ENCODE measurements around the gene TRIM54.
A peak's percentile ranks its signal among the peaks of the same experiment; 100 is the strongest.
"Not testable (repeated sequence)": the region's sequence is repeated elsewhere in the genome, so short reads cannot be mapped to it uniquely, and the experiment has no call there.

The TRIM54 gene

GRCh38 chr2:27313882-27314645, 31.8 kb downstream of the TRIM54 start:
- ATAC-seq (no peak), DNase-seq (no peak)

DNA sequence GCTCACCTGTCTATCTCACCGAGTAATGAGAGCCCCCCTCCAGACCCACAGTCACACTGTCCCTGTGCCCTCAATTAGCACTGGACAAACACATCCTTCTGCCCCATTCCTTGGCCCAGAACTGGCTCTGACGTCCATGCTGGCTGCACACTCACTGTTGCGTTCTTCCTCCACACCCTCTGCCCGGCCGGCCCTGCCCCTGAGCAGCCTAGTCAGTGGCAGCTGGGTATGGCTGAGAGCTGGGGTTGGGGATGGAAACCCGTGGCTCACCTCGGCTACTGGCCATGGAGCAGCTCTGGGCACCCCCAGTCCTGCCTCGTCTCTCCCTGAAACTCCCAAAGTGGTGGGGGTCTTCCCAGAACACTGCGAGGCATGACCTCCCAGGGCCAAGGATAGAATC, 32.5 kb downstream of the TRIM54 start:
- DNase-seq = no peak
- ATAC-seq = no peak

GRCh38 chr2:27315122-27315521, 32.9 kb downstream of the TRIM54 start:
- no peak for ATAC-seq
- no peak for DNase-seq

DNA sequence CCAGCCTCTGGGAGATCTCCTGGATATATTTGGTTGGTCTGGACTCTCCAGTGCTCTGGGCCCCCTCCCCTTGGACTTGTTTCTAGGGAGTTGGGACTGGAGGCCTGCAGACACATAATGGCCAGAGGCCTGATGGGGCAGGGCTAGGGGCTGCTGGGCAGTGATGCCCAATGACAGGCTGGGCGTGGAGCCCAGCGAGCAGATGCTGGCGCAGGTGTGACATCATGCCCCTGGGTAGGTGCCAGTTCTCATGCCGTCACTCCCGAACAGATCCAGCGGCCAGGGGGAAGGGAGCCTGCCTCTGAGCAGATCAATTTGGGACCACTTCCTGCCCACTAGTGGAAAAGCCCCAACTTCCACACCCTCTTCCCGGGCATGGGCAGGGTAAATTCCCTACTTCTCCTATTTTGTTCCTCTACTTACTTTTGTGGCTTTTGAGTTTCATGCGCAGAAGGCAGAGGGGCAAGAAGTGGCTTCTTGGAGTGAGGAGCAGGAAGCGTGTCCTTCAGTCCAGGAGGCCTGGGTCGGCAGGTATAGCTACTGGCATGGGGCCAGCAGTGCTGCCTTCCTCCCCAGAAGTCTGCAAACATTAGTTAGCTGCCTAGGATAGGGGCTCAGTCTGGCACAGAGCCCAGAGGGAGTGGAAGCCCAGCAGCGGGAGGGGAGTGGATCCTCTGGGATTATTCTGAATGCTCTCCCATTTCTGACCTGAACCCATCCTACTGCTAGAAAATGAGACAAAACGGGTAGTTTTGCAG, 34.6 kb downstream of the TRIM54 start:
- ATAC-seq (no peak), DNase-seq (no peak)

GRCh38 chr2:27319839-27320238, 37.6 kb downstream of the TRIM54 start:
- not testable (repeated sequence) for ATAC-seq, DNase-seq

DNA sequence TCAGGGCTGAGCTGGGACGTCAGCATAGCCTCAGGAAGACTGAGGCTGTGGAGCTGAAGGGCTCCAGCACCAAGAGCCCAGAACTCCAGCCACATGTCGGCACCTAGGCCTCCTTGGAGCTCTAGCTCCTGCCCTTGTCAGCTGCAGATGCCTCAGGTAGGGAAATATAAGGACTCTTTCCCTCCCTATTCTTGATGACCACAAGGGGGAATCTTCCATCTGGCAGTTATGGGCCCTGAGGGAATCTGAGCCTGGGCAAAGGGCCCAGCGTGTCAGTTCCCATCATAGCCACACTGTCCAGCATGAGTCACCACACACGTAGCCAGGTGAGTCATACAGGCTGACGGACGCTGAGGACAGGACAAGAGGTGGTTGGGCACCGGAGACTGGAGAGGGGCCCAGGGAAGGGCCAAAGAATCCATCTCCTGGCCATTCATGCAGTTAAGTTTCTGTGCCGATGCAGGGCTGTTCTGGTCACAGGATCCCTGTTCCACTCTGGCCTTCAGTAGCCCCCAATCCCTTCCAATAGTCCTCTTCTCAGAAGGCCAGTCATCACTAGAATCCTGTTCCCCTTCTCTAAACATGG, 38.8 kb downstream of the TRIM54 start:
- no peak for DNase-seq
- no peak for ATAC-seq

DNA sequence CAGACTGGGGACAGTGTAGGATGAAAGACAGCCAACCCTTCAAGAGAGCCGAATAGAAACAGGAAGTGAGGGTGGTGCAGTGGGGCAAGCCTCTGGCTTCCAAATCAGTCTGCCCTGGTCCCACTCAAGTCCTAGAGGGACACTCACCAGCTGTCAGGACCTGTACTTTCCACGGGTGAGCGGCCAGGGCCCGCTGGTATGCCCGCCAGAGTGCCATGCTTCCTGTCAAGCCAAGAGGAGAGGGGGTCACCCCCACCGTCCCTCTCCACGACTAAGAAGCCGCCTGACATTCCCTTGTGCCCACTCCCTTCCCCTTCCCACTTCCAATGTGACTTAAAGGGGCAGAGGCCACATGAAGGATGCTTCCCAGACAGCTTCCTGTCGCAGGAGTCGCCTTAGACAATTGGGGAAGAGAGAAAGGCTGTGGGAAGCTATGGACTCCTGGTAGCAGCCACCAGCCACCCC, 40.1 kb downstream of the TRIM54 start:
- peak; percentile 21 for ATAC-seq
- peak; percentile 22 for DNase-seq

DNA sequence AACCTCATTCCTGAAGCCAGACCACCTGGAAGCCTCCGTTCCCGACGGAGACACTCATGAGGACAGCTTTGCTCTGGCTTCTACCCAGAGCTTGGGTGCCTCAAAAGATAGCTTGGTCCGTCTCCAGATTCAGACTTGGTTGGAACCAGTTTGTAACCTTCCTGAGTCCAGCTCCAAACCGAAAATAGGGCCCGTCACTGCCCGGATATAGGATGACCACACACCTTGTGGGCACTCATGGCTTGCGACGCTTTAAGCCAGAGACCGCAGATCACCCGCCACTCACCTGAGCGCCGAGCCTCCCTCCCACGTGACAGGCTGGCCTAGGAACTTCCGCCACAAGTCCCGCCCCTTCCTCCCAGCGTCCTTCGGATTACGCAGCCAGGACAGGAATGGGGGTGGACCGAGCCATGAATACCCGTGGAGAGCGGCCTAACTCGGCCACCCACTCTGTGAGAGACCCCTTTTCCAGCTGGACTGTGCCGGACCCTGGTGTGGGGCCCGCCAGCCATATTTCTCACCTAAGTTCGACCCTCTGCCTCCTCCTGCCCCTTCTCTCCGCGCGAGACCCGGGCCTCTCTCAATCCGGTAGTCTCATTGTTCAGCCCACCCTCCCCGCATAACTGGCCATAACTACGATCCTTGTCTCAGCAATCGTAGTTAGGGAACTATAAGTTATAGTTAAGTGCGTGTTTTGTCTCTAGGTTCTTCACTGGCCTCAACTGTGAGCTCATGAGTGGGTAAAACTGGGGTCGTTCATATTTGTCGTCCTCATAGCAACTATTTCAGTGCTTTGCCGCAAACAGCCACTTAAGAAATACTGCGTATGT, 40.8 kb downstream of the TRIM54 start, which contains the start of gene MPV17:
TSS of gene MPV17 (minus strand) at position 332 of the 830 bp plus-strand sequence. CDS start 580 bp downstream, outside the sequence.
- DNase-seq (peak; percentile 90), ATAC-seq (peak; percentile 96)

DNA sequence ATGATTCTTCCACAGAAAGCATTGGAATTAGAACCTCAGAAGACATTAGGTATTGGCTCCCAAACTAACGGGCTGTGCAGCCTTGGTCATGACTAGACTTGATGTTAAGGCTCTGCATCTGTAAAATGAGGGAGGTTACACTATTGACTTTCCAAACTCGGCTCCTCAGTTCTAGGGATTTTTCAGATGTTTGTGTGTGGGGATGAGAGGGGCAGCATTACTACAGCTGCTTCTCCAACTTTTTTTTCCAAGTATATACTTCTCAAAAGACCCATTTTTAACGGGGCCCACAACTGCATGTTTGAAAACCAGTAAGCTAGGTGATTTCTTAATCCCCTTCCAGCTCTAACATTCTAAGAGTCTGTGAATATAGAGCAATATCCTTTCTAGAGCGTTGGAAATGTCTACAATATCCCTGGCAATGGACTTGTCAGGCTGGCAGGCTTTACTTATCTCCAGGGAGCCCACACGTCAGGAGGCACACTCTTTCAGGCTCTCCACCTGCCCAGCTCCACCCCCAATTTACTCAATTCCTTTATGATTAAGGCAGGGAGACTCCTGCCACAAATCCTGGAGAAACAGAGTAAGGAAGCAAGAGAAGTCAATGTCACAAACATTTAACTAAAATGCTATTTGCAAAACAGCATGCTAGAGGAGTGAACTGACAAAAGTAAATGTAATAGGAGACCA, 41.5 kb downstream of the TRIM54 start:
- DNase-seq = no peak
- peak; percentile 3 for ATAC-seq

DNA sequence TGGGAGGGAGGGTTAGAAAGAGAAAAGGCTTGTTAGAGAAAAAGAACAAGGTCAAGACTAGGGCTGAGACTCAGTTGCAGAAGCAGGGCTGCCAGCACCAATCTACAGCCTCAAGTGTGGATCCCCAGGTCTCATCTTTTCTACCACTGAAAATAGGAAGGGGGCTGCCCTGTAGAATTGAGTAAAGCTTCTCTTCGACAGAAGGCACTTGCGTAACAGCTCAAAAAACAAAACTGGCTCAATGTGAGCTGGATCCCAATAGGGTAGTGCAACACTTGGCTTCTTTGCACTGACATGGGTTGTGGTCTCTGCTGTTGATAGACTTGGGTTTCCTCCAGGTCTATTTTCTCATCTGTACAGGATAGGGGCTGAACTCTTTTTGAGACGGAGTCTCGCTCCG, 42.5 kb downstream of the TRIM54 start:
- ATAC-seq (no peak), DNase-seq (no peak)

DNA sequence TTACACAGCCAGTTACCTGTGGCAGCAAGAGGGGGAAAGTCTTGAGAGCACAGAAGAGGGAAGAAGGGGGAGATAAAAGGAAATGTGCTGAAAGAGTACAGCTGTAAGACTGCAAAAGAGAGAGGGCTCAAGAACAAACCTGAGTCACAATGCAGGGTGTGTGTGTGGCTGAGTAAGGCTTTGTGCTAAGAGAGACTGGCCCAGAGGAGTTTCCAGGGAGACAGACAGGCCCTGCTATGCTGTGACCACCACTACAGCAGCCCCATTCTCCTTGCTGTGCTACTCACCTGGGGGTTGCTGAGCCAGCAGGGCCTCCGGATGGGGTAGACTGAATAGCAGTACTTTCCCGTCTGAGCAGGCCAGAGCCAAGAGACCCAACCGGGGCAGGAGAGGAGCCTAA, 53.1 kb downstream of the TRIM54 start:
- DNase-seq = no peak
- no peak for ATAC-seq

DNA sequence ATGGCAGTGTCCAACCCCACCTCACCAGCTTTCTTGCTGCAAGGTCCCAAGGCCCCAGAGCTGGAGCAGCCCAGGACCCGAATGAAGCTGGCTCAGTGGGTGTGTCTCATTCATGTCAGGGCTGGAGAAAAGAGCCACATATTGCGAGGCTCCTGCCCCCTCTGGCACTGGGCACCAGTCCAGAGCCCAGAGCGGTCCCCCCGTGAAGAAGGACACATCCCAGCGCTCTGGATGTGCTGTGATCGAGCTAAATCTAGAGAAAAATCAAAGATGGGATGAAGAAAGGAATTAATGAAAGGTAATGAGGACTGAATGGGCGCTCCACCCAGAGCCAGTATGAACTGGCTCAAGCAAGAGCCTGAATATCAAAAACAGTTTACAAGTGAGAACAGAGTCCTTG, 53.9 kb downstream of the TRIM54 start:
- ATAC-seq (no peak), DNase-seq (no peak)

GRCh38 chr2:27347641-27348040, 65.4 kb downstream of the TRIM54 start:
- ATAC-seq = no peak
- DNase-seq = no peak

GRCh38 chr2:27350106-27350693, 68.0 kb downstream of the TRIM54 start:
- DNase-seq (no peak), ATAC-seq (no peak)

DNA sequence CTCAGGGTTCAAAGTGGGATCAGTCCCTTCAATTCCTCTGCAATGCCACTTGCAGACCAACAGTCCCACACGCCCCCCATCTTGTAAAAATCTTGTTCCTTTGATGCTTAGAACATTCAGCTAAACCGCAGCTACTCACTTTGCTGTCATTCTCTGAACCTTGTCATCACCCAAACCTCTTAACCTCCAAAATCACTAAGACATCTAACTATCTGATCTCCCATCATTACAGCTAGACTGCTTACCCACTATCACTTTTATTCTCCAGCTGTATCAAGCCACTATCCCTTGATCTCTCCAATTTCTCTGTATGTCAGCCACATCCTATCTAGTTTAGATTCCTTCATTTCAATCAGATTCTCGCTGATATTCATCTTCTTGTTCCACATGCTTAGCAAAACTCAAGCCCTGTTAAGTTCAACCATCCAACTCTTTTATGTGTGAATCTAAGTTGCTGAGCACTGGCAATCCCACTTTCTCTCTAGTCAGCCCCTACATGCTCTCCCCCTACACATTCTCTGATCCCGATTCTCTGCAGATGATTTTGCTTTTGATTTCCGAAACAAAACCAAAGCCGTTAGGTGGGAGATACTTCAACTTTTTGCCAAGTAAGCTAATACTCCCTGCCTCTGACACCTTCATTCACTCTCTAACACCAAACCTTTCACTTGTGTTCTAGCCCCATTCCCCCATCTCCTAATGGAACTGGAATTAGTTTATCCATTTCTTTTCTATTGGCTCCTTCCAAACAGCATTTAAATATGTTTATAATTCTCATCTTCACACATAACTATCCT, 69.8 kb downstream of the TRIM54 start:
- ATAC-seq (peak; percentile 37), DNase-seq (no peak)

DNA sequence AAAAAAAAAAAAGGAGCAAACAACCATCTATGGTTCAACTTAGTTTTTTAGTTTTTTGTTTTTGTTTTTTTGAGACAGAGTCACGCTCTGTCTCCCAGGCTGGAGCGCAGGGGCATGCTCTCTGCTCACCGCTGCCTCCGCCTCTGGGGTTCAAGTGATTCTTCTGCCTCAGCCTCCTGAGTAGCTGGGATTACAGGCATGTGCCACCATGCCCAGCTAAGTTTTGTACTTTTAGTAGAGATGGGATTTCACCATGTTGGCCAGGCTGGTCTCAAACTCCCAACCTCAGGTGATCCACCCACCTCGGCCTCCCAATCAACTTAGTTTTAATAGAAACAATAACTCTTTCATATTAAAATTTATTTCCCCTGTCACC, 71.1 kb downstream of the TRIM54 start:
- DNase-seq, ATAC-seq: not testable (repeated sequence)

DNA sequence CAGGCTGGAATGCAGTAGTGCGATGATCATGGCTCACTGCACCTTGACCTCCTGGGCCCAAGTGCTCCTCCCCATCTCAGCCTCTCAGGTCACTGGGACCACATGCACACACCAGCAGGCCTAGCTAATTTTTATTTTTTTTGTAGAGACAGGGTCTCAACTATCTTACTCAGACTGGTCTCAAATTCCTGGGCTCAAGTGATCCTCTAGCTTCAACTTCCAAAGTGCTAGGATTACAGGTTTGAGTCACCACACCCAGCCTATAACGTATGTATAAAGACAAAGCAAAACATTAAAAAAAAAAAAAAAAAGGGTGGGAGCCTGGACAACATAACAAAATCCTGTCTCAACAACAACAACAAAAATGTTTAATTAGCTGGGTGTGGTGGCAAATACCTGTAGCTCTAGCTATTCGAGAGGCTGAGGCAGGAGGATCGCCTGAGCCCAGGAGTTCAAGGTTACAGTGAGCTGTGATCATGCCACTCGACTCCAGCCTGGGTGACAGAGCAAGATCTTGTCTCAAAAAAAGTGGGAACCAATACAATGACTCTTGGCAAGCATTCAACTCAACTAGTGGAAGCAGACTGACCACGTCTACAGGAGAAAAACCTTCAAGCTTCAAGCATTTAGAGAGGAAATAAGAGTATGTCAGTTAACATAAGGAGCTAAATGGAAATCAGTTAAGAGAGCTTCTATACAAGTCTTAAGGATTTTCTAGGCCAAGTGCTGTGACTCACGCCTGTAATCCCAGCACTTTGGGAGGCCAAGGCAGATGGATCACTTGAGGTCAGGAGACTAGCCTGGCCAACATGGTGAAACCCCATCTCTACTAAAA, 71.8 kb downstream of the TRIM54 start:
- ATAC-seq (no peak), DNase-seq (no peak)

- ATAC-seq = no peak
- no peak for DNase-seq
These were observed 72.3 kb downstream of the TRIM54 start for GRCh38 chr2:27354597-27354927.

- ATAC-seq (peak; percentile 41), DNase-seq (peak; percentile 67)
These were observed 73.8 kb downstream of the TRIM54 start for GRCh38 chr2:27356056-27356381.

Measured in stimulated activated naive CD8-positive, alpha-beta T cell treated with anti-CD3 and anti-CD28 coated beads, Interleukin-15, Interleukin-2, amounts not matched to agents 100 U/mL and 50 U/mL, for 24 hours (primary cell).